ENCODE data around the gene SMARCE1. TPM values are rescaled to one million over a fixed set of nuclear protein-coding genes. Genes with fewer than 3 reads are reported as not detected.

Gene SMARCE1
- total and polyA plus RNA-seq, 9 of the 15 experiments (the other 6 are each of a cell fraction or from before 2014, with no cell fraction given), result 64.1 to 142 (median 114) TPM

- TF ChIP-seq KHSRP (IDR thresholded peaks at IDR 0.05) (no peak), ZBTB8A (IDR thresholded peaks at IDR 0.05; ENCODE audit: partially characterized antibody) (no peak)
These were observed 31.0 kb downstream of the SMARCE1 start (continued) for GRCh38 chr17:40616592-40616991.

- no peak overlapping the region for H3K27ac ChIP-seq (ENCODE audit: extremely low read depth, low read depth, low read length)
- ATAC-seq (no peak), DNase-seq (ENCODE audit: extremely low read depth in 1 of 4, low spot score in 3 of 4) (no peak), FAIRE-seq (no peak)
- no peak overlapping the region for H3K9ac ChIP-seq (ENCODE audit: insufficient read depth in 1 of 2, low read depth in 2 of 2, low read length in 2 of 2)
- in situ Hi-C loops (cut with MboI), result loop anchor here (5.0 to 25.0 kb wide), 2 partner anchors 176 to 1046 kb away; no protein-coding TSS in a partner anchor
- WGBS (ENCODE audit: insufficient coverage, low coverage, missing lambda C conversion rate), result 3% methylated on average over 10 of the region's 10 CpGs
- H4K20me1 ChIP-seq (replicated peaks; ENCODE audit: control insufficient read depth, insufficient read depth, low read length), result no peaks in the 10 kb centered on the region
- peaks cover 12 to 54% of the 10 kb centered on the region in 2 experiments for H3K27me3 ChIP-seq (ENCODE audit: control insufficient read depth in 2 of 2, insufficient read depth in 2 of 2, low read length in 2 of 2)
- H3K9me1 ChIP-seq (ENCODE audit: control insufficient read depth, insufficient read depth, low read length), result no peaks in the 10 kb centered on the region
- H3K4me3 ChIP-seq, result no peak overlapping the region
- no peaks in the 10 kb centered on the region for H3K4me1 ChIP-seq (replicated peaks in 1 of 2; ENCODE audit: control insufficient read depth in 2 of 2, insufficient read depth in 2 of 2, low read length in 2 of 2)
- no peaks in the 10 kb centered on the region for H3K36me3 ChIP-seq (ENCODE audit: control insufficient read depth, insufficient read depth, low read length)
- TF ChIP-seq GMEB1 (CRISPR knock-in tag; IDR thresholded peaks at IDR 0.05) (no peak), BDP1 (IDR thresholded peaks at IDR 0.05; ENCODE audit: insufficient read depth, insufficient read length) (no peak), SMARCB1 (IDR thresholded peaks at IDR 0.05; ENCODE audit: insufficient read length, low read depth) (no peak), ZNF140 (CRISPR knock-in tag; IDR thresholded peaks at IDR 0.05) (no peak), CREM (IDR thresholded peaks at IDR 0.05; ENCODE audit: low read depth) (0 out of 2 replicates have a peak, but pooled peaks have one; percentile 6)
- no peaks in the 10 kb centered on the region for H3K9me3 ChIP-seq (replicated peaks; ENCODE audit: control insufficient read depth, insufficient read depth, low read depth, low read length)
- no peak overlapping the region for H2AFZ ChIP-seq (ENCODE audit: low read depth, low read length)
- BruUV-seq (replicated peaks), result no TSS peak
- intact Hi-C loops (cut with micrococcal nuclease), result loop anchor here (1.0 to 10.0 kb wide), 3 partner anchors 175 to 1046 kb away; no protein-coding TSS in a partner anchor
- no peak overlapping the region for H3K4me2 ChIP-seq (ENCODE audit: insufficient read depth, low read length)
- ChIA-PET POLR2A (interaction anchor here (1.2 to 3.5 kb wide), 3 partner anchors 11 to 203 kb away, joined by 4 to 19 read pairs (median 7); no protein-coding TSS in a partner anchor), CTCF (ENCODE audit: low intra/inter-chr PET ratio) (interaction anchor here (0.5 to 1.5 kb wide), 6 partner anchors 8 to 1047 kb away, joined by 3 to 7 read pairs (median 3); no protein-coding TSS in a partner anchor)
- H3K79me2 ChIP-seq (ENCODE audit: control insufficient read depth, insufficient read depth, low read length), result no peaks in the 10 kb centered on the region
These were observed 31.7 kb downstream of the SMARCE1 start for GRCh38 chr17:40615841-40616476.
